ENCODE measurements around the gene SINHCAF.

GRCh38 chr12:31337952-31338351 is 12.0 kb upstream of the SINHCAF start:
- no peak for TF ChIP-seq POLR2A (IDR thresholded peaks at IDR 0.05)
- no peak for TF ChIP-seq CTCF (IDR thresholded peaks at IDR 0.05)
